GM18499 (cell line): ENCODE results near the gene SPDYE16.
"Not testable (repeated sequence)": the region's sequence is repeated elsewhere in the genome, so short reads cannot be mapped to it uniquely, and the experiment has no call there.

ENCODE experiments used
- ATAC-seq: cut with Tn5 transposase; IDR thresholded peaks from one replicate; pipeline ENCODE4 v1.9.1; 2021; ENCODE audit warnings: moderate number of reproducible peaks; ENCODE audit not compliant: insufficient read depth, unreplicated experiment

Gene SPDYE16

DNA sequence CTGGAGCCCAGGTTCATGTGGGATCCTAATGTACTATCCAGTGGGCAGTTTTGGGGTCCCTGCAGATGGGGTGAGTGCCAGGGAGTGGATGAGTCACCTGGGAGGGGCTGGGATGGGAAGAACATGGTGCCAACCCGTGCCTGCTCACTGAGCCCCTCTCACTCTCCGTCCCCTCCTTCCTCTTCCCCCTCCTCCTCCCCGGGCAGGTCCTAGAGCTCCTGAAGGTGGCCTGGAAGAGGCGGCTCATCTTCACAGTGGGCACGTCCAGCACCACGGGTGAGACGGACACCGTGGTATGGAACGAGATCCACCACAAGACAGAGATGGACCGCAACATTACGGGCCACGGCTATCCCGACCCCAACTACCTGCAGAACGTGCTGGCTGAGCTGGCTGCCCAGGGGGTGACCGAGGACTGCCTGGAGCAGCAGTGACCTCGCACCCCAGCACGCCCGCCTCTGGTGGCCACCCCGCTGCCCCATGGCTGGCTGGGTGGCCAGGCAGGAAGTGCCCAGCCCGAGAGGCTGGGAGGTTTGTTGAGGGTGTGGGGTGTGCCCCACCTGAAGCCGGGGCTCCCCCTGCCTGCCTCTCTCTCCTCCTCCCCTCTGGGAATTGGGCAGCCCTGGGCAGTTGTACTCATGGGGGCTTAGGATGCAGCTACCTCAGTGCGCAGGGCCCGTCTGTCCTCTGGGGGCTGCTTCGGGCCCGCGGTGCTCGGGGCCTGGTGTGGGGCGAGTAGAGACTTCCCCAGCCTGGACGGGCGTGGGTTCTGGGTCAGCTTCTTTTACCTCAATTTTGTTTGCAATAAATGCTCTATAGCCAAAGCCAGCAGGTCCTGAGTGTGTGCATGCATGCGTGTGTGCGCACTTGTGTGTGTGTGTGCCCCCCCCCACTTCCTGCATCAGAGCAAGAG is 37.7 kb downstream of the SPDYE16 start:
- no peak for ATAC-seq

DNA sequence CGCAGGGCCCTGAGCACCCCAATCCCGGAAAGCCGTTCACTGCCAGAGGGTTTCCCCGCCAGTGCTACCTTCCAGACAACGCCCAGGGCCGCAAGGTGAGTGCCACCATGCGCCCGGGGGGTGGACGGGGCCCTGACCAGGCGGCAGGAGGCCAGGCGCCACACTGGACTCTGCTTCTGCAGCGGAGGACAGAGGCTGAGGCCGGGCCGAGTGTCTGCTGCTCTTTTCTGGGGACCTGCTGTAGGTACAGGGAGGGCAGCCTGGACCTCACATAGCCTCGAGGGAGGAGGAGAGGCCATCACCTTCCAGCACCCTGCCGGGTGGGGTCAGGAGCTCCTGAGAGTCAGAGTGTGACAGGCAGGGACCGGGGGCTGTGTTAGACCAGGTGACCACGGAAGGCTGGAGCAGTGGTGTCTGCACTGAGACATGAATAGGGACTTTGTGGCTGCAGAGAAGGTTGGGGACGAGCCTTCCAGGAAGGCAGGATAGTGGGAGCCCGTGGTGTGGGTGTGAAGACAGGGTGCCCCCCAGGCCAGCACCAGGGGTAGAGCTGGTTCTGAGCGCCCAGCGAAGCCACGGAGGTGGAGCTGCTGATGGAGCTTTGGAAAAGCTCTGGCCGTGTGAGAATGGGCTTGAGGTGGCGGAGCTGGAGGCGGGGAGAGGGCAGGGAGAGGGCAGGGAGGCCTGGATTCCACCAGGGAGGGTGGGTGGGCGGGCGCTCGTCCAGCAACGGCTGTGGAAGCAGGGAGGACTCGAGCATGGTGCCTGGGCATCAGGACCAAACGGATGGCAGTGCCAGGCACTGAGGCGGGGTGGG is 38.5 kb downstream of the SPDYE16 start:
- ATAC-seq = not testable (repeated sequence)

GRCh38 chr7:76503244-76503643 is 39.9 kb downstream of the SPDYE16 start:
- not testable (repeated sequence) for ATAC-seq

- not testable (repeated sequence) for ATAC-seq
Observed at GRCh38 chr7:76502836-76503235, 40.3 kb downstream of the SPDYE16 start.

GRCh38 chr7:76502224-76502623 is 40.9 kb downstream of the SPDYE16 start:
- not testable (repeated sequence) for ATAC-seq

DNA sequence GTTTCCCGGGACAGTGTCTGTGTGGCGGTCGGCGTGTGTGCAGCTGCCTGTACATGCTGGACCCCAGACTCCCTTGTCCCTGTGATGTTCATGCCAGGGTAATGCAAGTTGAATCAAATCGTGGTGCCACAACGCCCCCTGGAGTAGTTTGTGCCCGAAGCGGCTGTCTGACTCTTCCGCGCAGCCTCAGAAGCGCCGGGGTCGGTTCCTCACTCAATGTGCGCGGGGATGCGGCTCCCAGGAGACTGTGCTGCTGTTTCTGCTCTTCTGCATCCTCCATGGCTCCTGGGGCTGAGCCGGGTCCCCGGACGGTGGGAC is 43.2 kb downstream of the SPDYE16 start:
- not testable (repeated sequence) for ATAC-seq

- ATAC-seq = not testable (repeated sequence)
Observed at GRCh38 chr7:76499201-76499923, 43.7 kb downstream of the SPDYE16 start.

GRCh38 chr7:76498583-76499200 is 44.4 kb downstream of the SPDYE16 start:
- not testable (repeated sequence) for ATAC-seq

DNA sequence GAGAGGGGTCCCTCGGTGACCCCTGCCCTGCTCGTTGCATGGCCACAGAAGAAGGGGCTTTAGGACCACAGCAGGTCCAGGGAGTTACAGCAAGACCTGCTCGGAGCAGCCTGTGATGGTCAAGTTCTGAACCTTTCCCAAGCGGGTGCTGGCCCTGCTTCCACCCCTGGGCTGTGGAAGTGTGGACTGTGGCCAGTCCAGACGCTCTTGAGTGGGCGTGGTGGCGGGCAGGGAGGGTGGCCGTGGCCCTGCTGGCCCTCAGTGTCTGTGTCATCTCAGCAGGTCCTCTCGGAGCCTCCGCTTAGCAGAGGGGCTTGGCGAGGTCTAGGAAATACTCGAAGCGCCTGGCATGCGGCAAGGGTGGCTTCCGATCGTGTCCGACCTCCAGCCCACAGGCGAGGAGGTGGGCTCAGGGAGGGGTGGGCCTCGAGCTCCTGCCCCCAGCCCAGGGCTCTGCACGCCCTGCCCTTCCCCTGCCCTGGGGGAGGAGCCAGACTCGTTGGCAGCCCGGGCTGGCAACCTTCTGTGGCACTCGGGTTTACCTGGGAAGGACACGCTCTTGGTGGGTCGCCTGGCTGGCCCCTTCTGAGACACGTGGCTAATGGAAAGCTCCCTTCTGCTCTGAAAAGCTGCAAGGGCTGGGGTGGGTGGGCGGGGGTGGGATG is 45.0 kb downstream of the SPDYE16 start:
- not testable (repeated sequence) for ATAC-seq

GRCh38 chr7:76495717-76496116 is 47.4 kb downstream of the SPDYE16 start:
- not testable (repeated sequence) for ATAC-seq

DNA sequence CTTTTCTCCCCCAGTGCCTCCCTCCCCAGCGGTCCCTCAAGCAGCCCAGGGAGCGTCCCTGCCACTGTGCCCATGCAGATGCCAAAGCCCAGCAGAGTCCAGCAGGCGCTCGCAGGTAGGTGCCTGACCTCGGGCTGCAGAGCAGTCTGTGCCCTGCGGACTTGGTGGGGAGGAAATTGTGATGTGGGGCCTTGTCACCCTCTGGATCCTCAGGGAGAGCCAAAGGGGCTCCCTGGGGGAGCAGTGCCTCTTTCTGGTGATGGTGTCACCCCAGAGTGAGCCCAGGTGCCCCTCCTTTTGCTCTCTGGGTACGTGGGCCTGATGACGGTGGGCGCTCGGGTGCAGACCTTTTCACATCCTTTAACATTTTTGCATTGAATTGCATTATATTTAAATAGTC is 51.0 kb downstream of the SPDYE16 start:
- not testable (repeated sequence) for ATAC-seq

- ATAC-seq = not testable (repeated sequence)
Observed at GRCh38 chr7:76487969-76488368, 55.1 kb downstream of the SPDYE16 start.

- peak; percentile 97 for ATAC-seq
Observed at GRCh38 chr7:76486618-76487017, 56.5 kb downstream of the SPDYE16 start.

GRCh38 chr7:76485822-76486610 is 57.1 kb downstream of the SPDYE16 start:
- ATAC-seq = not testable (repeated sequence)

DNA sequence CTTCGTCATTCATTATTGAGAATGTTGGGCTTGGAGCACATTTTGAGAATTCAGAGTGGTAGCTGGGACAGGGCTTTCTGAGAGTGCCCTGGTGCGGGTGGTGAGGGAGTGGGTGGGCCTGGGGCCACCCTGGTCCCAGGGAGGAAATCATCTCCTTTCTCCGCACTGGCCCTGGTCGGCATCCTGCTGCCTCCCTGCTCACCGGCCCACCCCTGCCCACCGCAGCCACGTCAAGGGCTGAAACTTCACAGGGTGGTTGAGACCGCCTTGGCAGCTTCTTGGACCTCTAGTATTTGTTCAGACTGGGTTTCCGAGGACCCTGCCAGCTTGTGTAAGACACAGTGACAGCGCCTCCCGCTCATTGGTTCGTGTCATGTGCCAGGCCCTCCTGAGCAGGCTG is 58.6 kb downstream of the SPDYE16 start:
- not testable (repeated sequence) for ATAC-seq

DNA sequence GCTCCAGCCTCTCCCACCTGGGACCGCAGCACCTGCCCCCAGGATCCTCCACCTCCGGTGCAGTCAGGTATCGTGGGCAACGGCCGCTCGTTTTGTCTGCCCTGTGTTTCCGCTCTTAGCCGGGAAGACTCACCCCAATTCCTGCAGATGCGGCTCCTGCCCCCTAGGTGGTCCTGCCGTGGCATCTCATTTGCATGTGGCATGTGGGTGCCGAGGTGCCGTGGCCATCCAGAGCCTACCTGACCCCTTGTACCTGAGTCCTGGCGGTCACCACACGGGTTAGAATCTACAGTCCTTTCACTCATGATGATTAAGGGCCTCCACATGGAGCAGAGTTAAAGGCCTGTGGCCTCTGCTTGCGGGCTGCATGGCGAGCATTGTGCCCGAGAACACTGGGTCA is 60.0 kb downstream of the SPDYE16 start:
- ATAC-seq = not testable (repeated sequence)

- ATAC-seq = not testable (repeated sequence)
Observed at GRCh38 chr7:76482660-76483059, 60.4 kb downstream of the SPDYE16 start.
